ENCODE measurements around the gene PARP3.

GRCh38 chr3:51959651-51960050 is 17.5 kb downstream of the PARP3 start:
- TF ChIP-seq, protein P1, sequence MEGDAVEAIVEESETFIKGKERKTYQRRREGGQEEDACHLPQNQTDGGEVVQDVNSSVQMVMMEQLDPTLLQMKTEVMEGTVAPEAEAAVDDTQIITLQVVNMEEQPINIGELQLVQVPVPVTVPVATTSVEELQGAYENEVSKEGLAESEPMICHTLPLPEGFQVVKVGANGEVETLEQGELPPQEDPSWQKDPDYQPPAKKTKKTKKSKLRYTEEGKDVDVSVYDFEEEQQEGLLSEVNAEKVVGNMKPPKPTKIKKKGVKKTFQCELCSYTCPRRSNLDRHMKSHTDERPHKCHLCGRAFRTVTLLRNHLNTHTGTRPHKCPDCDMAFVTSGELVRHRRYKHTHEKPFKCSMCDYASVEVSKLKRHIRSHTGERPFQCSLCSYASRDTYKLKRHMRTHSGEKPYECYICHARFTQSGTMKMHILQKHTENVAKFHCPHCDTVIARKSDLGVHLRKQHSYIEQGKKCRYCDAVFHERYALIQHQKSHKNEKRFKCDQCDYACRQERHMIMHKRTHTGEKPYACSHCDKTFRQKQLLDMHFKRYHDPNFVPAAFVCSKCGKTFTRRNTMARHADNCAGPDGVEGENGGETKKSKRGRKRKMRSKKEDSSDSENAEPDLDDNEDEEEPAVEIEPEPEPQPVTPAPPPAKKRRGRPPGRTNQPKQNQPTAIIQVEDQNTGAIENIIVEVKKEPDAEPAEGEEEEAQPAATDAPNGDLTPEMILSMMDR (IDR thresholded peaks at IDR 0.05; ENCODE audit: low read depth, low read length) = no peak
- TF ChIP-seq, protein P2, sequence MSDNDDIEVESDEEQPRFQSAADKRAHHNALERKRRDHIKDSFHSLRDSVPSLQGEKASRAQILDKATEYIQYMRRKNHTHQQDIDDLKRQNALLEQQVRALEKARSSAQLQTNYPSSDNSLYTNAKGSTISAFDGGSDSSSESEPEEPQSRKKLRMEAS (IDR thresholded peaks at IDR 0.05; ENCODE audit: low read depth, low read length) = no peak
- TF ChIP-seq POLR2A (IDR thresholded peaks at IDR 0.05; ENCODE audit: extremely low read depth, insufficient read length) (no peak), MYC (IDR thresholded peaks at IDR 0.05; ENCODE audit: low read depth, low read length) (no peak)

Data from NB4 (cell line).